Pancreas (tissue), 10 donors: ENCODE data around the gene DYNLL1. TPM values are rescaled to one million over a fixed set of nuclear protein-coding genes. Genes with fewer than 3 reads are reported as not detected.

ENCODE experiments used
- ATAC-seq, 4 donors: fragments of 200-7000 bp; cut with Tn5 transposase; one replicate each; pipeline versions ENCODE4 v1.8.0 to v1.9.1; 2020; ENCODE audit warnings: mild to moderate bottlenecking in 4 of 4, moderate library complexity in 4 of 4
- DNase-seq, 6 donors: peaks; one replicate each; pipeline ENCODE4 v3.0.0-alpha.2; 2020
- FAIRE-seq: peaks from 2 replicates; lab custom pipeline; 2012; peaks lifted over from hg19 to GRCh38; lab: Jason Lieb, UNC
- H3K27ac ChIP-seq, 4 donors: fragments of 200-600 bp; sonication (generic); 1 replicate in 3 of 4; 2 replicates in 1 of 4; pipeline versions ENCODE4 v1.5.0 to v1.8.0; 2020
- H3K27me3 ChIP-seq, 4 donors: fragments of 200-600 bp; one replicate each; pipeline ENCODE4 v1.8.0; 2021
- H3K36me3 ChIP-seq, 3 donors: fragments of 200-600 bp; sonication (generic) in 1 of 3; one replicate each; pipeline versions ENCODE4 v1.5.0 to v1.8.0; 2020 to 2021
- H3K4me1 ChIP-seq, 3 donors: fragments of 200-600 bp; one replicate each; pipeline ENCODE4 v1.8.0; 2021
- H3K4me3 ChIP-seq, 4 donors: fragments of 200-600 bp; sonication (generic) in 2 of 4; one replicate each; pipeline versions ENCODE4 v1.5.0 to v1.8.0; 2020 to 2021
- H3K9me3 ChIP-seq, 4 donors: fragments of 200-600 bp; one replicate each; pipeline ENCODE4 v1.8.0; 2021
- CTCF ChIP-seq, 4 donors: fragments of 200-600 bp; sonication (generic) in 3 of 4; IDR thresholded peaks; one replicate each; pipeline versions ENCODE4 v1.5.0 to v1.8.0; 2021; ENCODE audit warnings: antibody characterized with exemption in 4 of 4
- WGBS, 2 donors: extraction: QIAGEN DNeasy Blood & Tissue Kit; methylation state at CpG; one replicate each; pipeline ENCODE4 v1.1.7; 2013; 5-methylcytosine and 5-hydroxymethylcytosine counted together
- intact Hi-C, 3 donors: fragments of 100-400 bp; cut with DNase I; formaldehyde crosslinking; loops; one replicate each; pipeline versions ENCODE4 v1.11.1 to v1.14.2; 2022
- polyA plus RNA-seq, 2 donors: library from polyadenylated mRNA; stranded (reverse); fragments of 200-250 nt; gene quantifications; one replicate each; pipeline ENCODE4 v1.2.3, GENCODE V29; 2013
- total RNA-seq, 6 donors: library from RNA; stranded (reverse); fragmentation: NEBNext Ultra II Directional in 4 of 6; extraction: Animal tissue kit (Norgen Biotek cat#: 25700) in 4 of 6; gene quantifications; one replicate each; pipeline versions ENCODE4 v1.2.1 to v1.2.4, GENCODE V29; 2021 to 2023
- donor health status: healthy with polysubstance abuse.
- donor health status: DM: no; HTN: no; CAD: no; lungs with moderate emphysema.
- donor health status: DM: no; HTN: no; CAD: no.
- donor health status: control.
- donor health status: control.
- donor health status: Bipolar disorder and iron deficiency.
- donor health status: DM: yes; HTN: yes; CAD: no.
- donor health status: DM: no; HTN: no; CAD: no.
- donor health status: DM: no; HTN: no; CAD: no.
- donor health status: DM: yes; HTN: yes; CAD: no.

Gene DYNLL1
- total and polyA plus RNA-seq, 8 donors, result 57.7 to 249 (median 102) TPM

GRCh38 chr12:120453977-120454376 is 41.9 kb upstream of the DYNLL1 start:
- Histone ChIP-seq H3K27ac (peak overlapping the region; percentile 66 to 76 (median 68)), H3K4me1 (peaks cover 11 to 30% (median 15%) of the 10 kb centered on the region in 3 donors), H3K9me3 (no peaks in the 10 kb centered on the region), H3K27me3 (no peaks in the 10 kb centered on the region), H3K4me3 (no peak overlapping the region), H3K36me3 (peaks cover 0 to 22% (median 11%) of the 10 kb centered on the region in 3 donors)
- WGBS, 2 donors, result 35 to 39% methylated on average over 4 of the region's 4 CpGs
- ATAC-seq (peak in 3 of 4 donors; percentile 19 to 44 (median 33)), FAIRE-seq (peak; percentile 34), DNase-seq (no peak)
- peak in 3 of 4 donors; percentile 24 to 30 (median 25) for TF ChIP-seq CTCF (IDR thresholded peaks at IDR 0.05)
- intact Hi-C loops, result no loop called here

- intact Hi-C loops, result no loop called here
These were observed 40.6 kb upstream of the DYNLL1 start for GRCh38 chr12:120455302-120455701.

GRCh38 chr12:120457133-120457532 is 38.8 kb upstream of the DYNLL1 start:
- 56 to 61% methylated on average over 6 of the region's 6 CpGs for WGBS, 2 donors
- ATAC-seq (no peak), FAIRE-seq (no peak), DNase-seq (no peak)
- Histone ChIP-seq H3K9me3 (no peaks in the 10 kb centered on the region), H3K27ac (no peak overlapping the region), H3K27me3 (no peaks in the 10 kb centered on the region), H3K36me3 (peaks cover 0 to 51% (median 40%) of the 10 kb centered on the region in 3 donors), H3K4me1 (peaks cover 11 to 24% (median 15%) of the 10 kb centered on the region in 3 donors), H3K4me3 (no peak overlapping the region)
- TF ChIP-seq CTCF (IDR thresholded peaks at IDR 0.05), result no peak
- intact Hi-C loops, result no loop called here

More at GRCh38 chr12:120455302-120455701, 40.6 kb upstream of the DYNLL1 start:
- DNase-seq, result peak; percentile 65 to 92 (median 86)
- no peak for TF ChIP-seq CTCF (IDR thresholded peaks at IDR 0.05)
- no peak for FAIRE-seq
- Histone ChIP-seq H3K4me3 (no peak overlapping the region), H3K9me3 (no peaks in the 10 kb centered on the region), H3K27me3 (no peaks in the 10 kb centered on the region), H3K4me1 (peaks cover 11 to 25% (median 15%) of the 10 kb centered on the region in 3 donors), H3K27ac (peak overlapping the region; percentile 67 to 76 (median 68)), H3K36me3 (peaks cover 0 to 35% (median 23%) of the 10 kb centered on the region in 3 donors)
- WGBS, 2 donors, result 41 to 52% methylated on average over 7 of the region's 7 CpGs
- peak; percentile 64 to 75 (median 72) for ATAC-seq

- DNase-seq, result no peak
- Histone ChIP-seq H3K4me1 (peaks cover 0 to 4% (median under 1%) of the 10 kb centered on the region in 3 donors), H3K27ac (no peak overlapping the region), H3K27me3 (no peaks in the 10 kb centered on the region), H3K36me3 (peaks cover 4 to 80% (median 67%) of the 10 kb centered on the region in 3 donors), H3K4me3 (no peak overlapping the region), H3K9me3 (no peaks in the 10 kb centered on the region)
- no peak for TF ChIP-seq CTCF (IDR thresholded peaks at IDR 0.05)
- WGBS, 2 donors, result 79 to 91% methylated on average over 3 of the region's 3 CpGs
- FAIRE-seq, result no peak
- ATAC-seq, result no peak
- intact Hi-C loops, result no loop called here
These were observed 35.8 kb upstream of the DYNLL1 start for GRCh38 chr12:120460157-120460556.

GRCh38 chr12:120462099-120462640 is 33.7 kb upstream of the DYNLL1 start:
- no peak for TF ChIP-seq CTCF (IDR thresholded peaks at IDR 0.05)
- DNase-seq (no peak), ATAC-seq (no peak), FAIRE-seq (no peak)
- no peaks in the 10 kb centered on the region for H3K27me3 ChIP-seq
- no peaks in the 10 kb centered on the region for H3K9me3 ChIP-seq
- H3K36me3 ChIP-seq, result peaks cover 8 to 73% (median 67%) of the 10 kb centered on the region in 3 donors
- no peak overlapping the region for H3K27ac ChIP-seq
- H3K4me3 ChIP-seq, result no peak overlapping the region
- intact Hi-C loops, result no loop called here
- 66 to 68% methylated on average over 3 of the region's 3 CpGs for WGBS, 2 donors
- H3K4me1 ChIP-seq, result peaks cover 10 to 16% (median 16%) of the 10 kb centered on the region in 3 donors
